GM12864 (cell line): ENCODE data around the gene MED14.

Experiments
- DNase-seq: peaks from one replicate; pipeline ENCODE4 v3.0.0-alpha.2; 2011; ENCODE audit warnings: low read depth
- H3K4me3 ChIP-seq: 2 replicates; pipeline ENCODE4 v1.5.1; 2011; ENCODE audit warnings: mild to moderate bottlenecking, low read depth, low read length, control low read depth
- TF ChIP-seq, protein P1 (sequence below): IDR thresholded peaks from 2 replicates; pipeline ENCODE4 v1.5.1; 2011; ENCODE audit warnings: low read depth, mild to moderate bottlenecking, moderate library complexity, low read length, control low read depth, inconsistent platforms; ENCODE audit errors: missing control alignments

The MED14 gene

DNA sequence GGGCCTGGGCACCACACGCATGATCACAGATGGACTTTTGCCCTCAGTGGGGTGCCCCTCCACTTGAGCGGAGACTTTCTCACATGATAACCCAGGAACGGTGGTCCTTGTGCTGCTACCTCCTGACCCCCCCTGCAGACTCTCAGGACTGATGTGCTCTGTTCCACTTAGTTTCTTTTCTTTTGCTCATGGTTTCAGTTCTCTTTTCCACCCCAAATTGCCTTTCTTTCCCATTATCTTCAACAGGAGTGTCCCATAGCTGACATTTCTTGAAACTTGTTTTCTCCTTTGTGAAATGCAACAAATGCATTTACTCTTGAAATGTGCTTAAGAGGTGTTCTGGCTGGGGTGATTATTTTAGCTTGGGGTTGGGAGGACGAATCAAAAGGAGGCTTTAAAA, 103.1 kb downstream of the MED14 start:
- TF ChIP-seq, protein P1, sequence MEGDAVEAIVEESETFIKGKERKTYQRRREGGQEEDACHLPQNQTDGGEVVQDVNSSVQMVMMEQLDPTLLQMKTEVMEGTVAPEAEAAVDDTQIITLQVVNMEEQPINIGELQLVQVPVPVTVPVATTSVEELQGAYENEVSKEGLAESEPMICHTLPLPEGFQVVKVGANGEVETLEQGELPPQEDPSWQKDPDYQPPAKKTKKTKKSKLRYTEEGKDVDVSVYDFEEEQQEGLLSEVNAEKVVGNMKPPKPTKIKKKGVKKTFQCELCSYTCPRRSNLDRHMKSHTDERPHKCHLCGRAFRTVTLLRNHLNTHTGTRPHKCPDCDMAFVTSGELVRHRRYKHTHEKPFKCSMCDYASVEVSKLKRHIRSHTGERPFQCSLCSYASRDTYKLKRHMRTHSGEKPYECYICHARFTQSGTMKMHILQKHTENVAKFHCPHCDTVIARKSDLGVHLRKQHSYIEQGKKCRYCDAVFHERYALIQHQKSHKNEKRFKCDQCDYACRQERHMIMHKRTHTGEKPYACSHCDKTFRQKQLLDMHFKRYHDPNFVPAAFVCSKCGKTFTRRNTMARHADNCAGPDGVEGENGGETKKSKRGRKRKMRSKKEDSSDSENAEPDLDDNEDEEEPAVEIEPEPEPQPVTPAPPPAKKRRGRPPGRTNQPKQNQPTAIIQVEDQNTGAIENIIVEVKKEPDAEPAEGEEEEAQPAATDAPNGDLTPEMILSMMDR = no peak
- DNase-seq = no peak
- H3K4me3 ChIP-seq = no peak overlapping the region

DNA sequence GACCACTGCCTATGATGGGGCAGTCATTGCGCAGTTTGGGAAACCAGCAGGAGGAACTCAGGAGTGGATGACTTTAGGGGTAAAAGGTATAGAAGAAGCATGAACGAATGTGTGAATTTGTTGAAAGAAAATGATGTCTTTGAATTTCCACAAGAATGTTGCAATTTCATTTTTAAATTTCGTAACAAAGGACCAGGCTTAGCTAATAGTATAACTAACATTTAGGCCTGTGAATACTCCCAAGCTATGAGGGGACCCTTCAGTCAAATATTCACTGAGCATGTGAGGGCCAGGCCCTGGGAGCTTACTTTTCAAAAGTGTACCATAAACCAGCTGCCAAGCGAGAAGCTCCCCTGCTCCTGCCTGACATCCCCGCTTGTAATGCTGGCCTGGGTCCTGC, 106.8 kb downstream of the MED14 start:
- no peak overlapping the region for H3K4me3 ChIP-seq
- DNase-seq = no peak
- TF ChIP-seq, protein P1 = no peak

GRCh38 chrX:40625294-40625693, 110.0 kb downstream of the MED14 start:
- H3K4me3 ChIP-seq = no peak overlapping the region
- TF ChIP-seq, protein P1 = no peak
- no peak for DNase-seq

- DNase-seq = no peak
- H3K4me3 ChIP-seq = no peak overlapping the region
- TF ChIP-seq, protein P1 = no peak
Measured at GRCh38 chrX:40623665-40624064, 111.7 kb downstream of the MED14 start.

- DNase-seq = no peak
- TF ChIP-seq, protein P1 = no peak
- no peak within 1 kb of the TSS for H3K4me3 ChIP-seq
Measured at GRCh38 chrX:40623139-40623536, 112.2 kb downstream of the MED14 start, which contains the start of gene MPC1L. MPC1L (plus strand) TSS chrX:40623428; CDS start chrX:40623566, 138 bp downstream.

GRCh38 chrX:40622479-40623138, 112.7 kb downstream of the MED14 start:
- TF ChIP-seq, protein P1 = no peak
- no peak for DNase-seq
- no peak overlapping the region for H3K4me3 ChIP-seq

DNA sequence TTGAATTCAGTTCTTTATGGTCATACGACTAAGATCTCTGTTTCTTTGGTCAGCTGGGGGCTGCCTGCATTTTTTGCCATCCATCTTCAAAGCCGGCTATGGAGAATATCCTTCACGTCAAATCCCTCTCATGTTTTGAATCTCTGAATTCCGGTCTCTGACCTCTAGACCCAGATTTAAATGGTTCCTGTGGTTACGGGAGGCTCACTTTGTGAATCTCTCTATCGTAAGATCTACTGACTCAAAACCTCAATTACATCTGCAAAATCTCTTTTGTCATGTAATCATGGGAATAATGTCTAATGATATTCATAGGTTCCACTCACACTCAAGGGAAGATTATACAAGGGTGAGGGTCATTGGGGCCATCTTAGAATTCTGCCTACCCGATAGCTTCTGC, 117.8 kb downstream of the MED14 start:
- DNase-seq = no peak
- TF ChIP-seq, protein P1 = no peak
- no peak overlapping the region for H3K4me3 ChIP-seq
